ENCODE measurements around the gene IL31.

IL31 gene

DNA sequence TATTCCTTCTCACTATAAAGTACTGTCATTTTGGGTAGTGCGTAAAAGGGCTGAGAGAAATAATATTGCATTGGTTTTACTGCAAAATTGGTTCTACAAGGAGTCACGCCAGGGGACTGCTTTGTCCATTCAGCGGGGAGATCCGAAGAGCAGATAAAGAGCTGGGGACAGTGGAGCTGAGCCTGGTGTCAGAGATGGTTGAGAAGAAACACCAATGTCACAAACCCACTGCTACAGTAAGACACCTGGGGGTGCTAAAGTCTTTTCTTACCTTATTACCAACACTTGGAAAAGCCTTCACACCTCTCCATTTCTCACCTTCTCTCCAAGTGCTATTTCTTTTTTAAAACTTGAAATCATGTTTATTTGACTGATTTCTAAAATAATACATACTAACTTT, 14.1 kb downstream of the IL31 start:
- in situ Hi-C loops (cut with MboI; ENCODE audit: low sequenced_read_pairs), result no loop called here

DNA sequence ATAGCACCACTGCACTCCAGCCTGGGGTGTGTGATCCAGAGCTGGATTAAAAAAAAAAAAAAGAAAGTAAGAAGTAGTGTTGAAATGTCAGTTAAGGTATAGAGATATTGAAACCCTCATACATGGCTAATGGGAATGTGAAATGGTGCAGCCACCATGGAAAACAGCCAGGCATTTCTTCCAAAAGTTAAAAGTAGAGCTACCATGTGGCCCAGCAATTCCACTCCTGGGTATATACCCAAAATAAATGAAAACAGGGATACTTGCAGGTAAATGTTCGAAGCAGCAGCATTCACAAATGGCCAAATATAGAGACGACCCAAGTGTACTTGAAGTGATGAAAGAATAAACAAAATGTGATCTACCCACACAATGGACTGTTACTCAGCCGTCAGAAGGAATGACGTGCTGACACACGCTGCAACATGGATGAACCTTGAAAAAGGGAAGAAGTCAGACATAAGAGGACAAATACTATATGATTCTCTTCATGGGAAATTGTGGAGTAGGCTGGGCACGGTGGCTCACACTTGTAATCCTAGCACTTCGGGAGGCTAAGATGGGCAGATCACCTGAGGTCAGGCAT, 15.2 kb downstream of the IL31 start:
- in situ Hi-C loops (cut with MboI; ENCODE audit: low sequenced_read_pairs), result no loop called here

DNA sequence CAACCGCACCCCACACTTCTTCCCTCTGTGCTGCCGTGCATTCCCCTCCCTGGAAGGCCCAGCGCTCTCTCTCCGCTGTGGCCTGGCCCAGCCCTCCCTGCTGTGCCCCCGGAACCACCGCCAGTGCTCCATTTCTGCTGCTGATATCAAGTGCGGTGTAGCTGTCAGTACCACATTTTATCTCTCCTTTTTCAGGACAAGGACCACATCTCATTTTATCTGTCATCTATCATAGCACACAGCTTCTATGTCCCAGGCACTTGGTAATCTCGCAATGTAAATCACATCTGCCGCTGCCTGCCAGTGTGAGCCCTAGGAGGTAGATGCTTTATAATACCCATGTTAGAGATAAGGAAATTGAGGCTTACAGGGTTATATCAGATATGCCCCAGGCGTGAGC, 18.3 kb downstream of the IL31 start:
- in situ Hi-C loops (cut with MboI; ENCODE audit: low sequenced_read_pairs), result no loop called here

DNA sequence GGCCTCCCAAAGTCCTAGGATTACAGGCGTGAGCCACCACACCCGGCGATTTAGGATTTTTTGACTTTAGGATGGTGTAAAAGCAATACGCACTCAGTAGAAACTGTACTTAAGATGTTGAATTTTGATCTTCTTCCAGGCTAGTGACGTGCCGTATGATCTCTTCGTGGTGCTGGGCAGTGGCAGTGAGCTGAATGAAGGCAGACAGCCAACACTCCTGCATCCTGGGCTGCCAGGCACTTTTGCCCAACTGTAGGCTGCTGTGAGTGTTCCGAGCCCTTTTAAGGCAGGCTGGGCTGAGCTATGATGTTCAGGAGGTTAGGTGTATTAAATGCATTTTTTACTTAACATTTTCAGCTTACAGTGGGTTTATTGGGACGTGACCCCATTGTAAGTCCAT, 21.3 kb downstream of the IL31 start:
- in situ Hi-C loops (cut with MboI; ENCODE audit: low sequenced_read_pairs), result no loop called here

DNA sequence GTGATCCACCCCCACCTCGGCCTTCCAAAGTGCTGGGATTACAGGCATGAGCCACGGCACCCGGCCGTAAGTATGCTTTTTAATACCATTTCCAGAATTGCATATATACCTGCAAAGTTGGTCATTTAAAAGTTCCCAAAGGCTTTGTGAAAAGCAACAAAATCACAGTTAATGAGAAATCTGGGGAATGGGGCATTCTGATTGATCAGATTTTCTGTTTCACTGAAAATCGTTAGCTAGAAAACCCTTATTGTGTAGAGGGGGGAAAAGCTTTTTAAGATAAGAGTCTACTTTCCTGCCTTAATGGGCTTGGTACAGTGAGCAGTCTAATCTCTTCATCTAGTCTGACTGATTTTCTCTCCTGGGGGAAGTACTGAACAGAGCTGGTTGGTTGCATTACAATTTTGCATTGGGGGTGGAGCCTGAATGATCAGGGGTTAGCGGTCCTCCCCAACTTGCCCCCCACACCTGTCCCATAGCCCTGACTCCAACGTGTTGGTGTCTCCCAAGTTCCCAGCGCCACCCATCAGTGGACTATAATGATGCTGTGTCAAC, 23.8 kb downstream of the IL31 start:
- in situ Hi-C loops (cut with MboI; ENCODE audit: low sequenced_read_pairs), result no loop called here

DNA sequence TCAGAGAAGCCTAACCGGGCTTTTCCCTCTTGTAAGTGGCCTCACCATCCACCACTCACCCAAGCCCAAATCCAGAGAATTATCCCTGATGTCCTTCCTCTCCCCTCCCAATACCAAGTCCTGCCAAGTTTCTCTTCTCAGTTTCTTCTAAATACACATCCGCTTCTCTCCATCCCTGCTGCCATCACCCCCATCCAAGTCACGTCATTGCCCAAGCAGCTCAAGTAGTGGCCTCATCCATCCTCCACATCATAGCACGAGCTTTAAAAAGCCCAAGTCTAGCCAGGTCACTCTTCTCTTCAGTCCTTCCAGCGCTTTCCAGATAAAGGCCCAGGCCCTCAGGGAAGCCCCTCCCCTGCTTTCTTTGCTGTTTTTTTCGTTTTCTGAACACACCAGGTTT, 25.4 kb downstream of the IL31 start:
- in situ Hi-C loops (cut with MboI; ENCODE audit: low sequenced_read_pairs), result no loop called here

DNA sequence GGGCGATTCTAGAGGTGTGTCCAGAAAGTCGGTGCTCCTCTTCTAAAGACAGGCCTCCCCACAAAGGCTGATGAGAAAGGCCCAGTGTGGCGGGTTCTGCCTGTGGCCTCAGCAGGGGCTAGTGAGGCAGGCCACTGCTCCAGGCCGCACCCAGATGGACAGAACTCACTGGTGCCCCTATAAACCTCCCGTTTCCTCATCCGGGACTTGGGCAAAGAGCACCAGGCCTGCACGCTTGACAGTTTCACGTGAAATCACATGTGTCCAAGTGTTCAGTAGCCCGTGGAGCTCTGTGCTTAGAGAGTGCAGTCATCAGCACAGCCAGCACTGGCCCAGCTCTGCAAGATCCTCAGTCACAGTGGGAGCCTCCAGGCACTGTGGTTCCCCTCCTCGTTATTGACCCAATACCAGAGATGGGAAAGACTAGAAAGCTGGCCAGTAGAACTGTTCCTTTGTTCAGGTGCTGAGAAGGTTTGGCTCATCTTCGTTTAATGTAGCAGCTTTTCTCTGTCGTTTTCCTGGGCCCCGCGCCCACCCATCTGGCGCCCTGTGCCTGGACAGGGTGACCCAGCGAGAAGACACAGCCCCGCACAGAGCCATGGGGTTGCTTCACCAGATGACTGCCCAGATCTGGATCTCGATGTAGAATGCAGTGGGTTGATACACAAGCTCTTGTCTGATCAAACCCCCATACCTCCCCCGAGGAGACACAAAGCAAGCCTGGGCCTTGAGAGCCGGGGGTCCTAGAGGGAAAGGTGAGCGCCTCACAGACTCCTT, 26.3 kb downstream of the IL31 start:
- in situ Hi-C loops (cut with MboI; ENCODE audit: low sequenced_read_pairs), result no loop called here

DNA sequence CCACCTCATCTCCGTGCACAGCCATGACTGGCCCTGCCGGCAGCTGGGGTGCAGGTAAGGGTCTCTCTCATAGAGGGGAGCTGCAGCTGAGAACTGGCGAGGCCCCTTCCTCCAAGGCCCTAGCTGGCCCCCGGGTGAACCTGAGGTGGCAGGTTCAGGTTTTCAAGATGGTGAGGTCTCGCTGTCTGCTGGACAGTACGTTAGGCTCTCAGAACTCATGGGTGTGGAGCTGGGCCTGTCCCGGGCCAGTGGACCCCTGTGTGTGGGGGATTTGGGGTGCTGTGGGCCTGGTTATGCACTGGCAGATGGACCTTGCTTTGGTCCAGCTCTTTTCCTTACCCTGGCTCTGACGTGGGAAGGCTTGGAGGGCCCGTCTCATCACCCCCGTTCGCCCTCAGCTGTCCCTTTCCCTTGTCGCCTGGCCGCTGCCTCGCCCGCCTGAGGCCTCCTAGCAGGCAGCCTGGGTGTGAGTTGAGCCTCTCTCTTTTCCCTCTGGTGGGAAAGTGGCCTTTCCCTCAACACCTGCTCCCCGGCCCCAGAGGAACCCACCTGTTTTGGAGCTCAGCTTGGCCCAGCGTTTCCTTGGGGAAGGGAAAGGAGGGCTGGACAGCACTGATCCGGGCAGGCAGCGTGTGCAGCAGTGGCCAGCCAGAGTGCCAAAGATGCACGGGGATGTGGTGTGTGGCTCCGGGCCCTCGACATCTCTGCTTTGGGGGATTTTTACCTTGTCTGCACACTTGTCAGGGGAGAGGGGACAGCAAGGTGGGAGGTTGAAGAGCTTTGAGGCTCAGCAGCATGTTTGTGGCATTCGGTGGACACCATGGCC, 28.3 kb downstream of the IL31 start:
- in situ Hi-C loops (cut with MboI; ENCODE audit: low sequenced_read_pairs), result no loop called here

DNA sequence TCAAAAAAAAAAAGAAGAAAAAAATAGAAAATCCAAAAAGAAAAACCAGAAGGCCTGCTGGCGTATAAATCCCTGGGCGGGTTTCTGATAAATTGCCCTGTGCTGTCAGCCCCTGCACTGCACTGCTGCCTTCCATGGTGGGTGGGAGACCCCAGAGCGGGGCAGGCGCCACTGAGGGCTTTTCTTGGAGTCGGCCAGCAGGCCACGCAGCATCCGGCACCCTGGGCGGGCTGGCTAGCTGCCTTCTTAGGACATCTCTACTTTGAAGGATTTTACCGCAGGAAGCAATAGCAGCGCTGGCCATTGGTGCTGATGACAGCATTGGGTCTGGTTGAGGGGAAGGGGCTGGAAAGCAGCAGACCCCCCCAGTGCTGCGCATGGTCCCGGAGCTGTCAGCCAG, 29.1 kb downstream of the IL31 start:
- in situ Hi-C loops (cut with MboI; ENCODE audit: low sequenced_read_pairs), result no loop called here

DNA sequence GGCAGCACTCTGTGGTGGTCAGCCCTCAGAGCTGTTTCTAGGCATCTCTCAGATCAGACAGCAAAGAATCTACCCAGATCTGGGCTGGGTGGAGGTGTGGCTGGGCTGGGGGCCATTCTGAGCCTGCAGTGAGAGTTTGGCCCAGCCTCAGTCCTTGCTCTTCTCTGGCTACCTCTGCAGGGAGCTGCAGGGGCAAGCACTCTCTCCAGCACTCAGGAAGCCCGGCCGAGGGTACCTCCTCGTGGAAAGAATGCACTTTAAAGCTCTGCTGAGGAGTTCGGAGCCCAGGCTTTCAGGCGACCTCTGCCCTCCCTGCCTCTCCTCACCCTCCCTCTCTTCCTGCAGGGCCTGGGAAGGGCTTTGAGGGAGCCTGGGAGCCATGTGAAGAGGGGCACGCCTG, 31.2 kb downstream of the IL31 start:
- in situ Hi-C loops (cut with MboI; ENCODE audit: low sequenced_read_pairs), result no loop called here

DNA sequence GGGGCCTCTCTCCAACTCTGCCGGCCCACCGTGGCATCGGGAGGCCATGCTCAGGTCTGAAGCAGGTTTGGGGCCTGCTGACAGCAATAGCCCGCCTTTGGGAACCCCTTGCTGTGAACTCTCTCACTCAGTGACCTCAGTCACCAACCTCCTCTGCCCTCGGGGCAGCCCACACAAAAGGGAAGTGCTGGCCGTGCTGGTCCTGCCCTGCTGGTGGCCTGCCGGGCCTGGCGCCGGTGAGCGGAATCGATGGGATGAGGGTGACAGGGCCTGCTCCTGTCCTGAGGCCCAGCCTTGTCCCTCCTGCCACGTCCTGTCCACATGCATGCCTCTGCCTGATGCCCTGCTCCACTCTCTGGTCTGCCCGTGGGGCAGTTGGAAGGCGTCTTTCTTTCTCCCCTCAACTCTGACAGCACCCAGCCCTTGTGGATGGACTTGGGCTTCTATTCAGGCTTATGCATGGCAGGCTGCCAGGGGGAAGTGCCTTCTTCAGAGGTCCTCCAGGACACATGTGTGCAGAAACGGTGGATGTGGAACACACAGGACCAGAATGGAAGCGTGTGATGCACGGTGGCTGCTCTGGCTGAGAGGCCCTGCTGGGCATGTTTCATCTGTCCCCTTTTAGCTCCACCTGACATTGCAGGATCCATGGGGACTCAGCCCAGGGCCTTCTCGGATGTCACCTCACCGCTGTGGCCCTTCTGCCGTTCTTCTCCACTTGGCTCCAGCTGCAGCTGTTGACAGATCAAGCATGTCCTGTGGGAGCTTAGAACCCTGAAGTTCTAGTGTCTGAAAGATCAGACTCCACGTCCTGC, 31.9 kb downstream of the IL31 start:
- in situ Hi-C loops (cut with MboI; ENCODE audit: low sequenced_read_pairs), result no loop called here

DNA sequence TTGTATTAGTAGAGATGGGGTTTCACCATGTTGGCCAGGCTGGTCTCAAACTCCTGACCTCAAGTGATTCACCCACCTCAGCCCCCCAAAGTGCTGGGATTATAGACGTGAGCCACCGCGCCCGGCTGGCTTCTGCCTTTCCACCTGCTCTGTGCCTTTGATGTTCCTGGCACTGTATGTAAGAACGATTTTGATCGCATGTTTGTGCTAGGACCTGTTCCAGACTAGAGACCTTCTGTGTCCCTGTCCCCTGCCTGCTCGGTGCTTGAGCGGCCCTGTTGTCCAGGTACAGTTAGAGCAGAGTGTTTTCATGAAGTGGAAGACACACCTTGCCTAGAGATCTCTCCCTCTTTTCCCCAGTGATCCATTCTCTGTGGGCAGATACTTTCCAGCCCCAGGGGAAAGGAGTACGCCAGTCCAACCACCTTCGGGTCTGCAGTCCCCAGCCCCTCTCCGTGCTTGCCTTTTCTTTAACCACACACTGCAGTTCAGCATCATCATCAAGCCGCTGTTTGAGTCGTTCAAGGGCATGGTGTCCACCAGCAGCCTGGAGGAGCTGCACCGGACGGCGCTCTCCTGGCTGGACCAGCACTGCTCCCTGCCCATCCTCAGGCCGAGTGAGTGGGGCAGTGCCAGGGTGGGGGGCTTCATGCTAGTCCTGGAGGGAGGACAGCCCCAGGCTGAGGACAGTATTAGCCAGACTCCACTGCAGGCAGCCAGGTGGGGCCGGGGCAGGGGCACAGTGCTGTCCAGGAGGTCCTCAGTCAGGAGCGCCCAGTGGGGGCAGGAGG, 33.4 kb downstream of the IL31 start:
- in situ Hi-C loops (cut with MboI; ENCODE audit: low sequenced_read_pairs), result no loop called here

DNA sequence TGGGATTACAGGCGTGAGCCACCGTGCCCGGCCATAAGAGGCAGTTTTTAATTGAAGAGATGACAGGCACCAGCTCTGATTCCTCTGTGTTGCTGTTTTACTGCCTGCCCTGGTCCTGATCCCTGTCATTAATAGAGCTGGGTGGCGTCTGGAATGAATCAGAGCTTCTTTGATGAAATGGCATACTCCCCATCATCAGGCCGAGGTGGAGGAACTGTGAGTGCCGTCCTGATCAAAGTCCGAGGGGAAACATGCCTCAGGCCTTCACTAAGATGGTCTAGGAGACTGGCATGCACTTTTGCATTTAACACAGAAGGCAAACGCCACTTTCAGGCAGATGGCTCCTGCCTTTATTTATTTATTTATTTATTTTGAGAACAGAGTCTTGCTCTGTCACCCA, 34.1 kb downstream of the IL31 start:
- in situ Hi-C loops (cut with MboI; ENCODE audit: low sequenced_read_pairs), result no loop called here

DNA sequence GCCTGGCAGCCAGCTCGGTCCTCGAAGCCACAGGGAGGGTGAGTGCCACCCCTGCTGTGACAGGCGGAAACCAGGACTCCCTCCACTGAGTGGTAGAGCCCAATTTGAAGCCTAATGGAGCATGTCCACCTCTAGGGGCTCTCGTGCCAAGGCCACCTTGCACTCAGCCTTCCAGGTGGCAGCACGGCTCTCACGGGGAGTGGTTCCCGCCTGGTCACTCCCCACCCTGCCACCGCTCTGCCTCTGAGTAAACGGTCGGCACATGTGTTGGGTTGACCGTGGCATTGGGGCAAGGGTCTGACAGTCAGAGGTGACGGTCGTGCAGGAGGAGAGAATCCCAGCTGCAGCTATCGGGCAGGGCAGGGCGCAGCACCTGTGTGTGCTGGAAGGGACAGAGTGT, 34.8 kb downstream of the IL31 start:
- in situ Hi-C loops (cut with MboI; ENCODE audit: low sequenced_read_pairs), result no loop called here

DNA sequence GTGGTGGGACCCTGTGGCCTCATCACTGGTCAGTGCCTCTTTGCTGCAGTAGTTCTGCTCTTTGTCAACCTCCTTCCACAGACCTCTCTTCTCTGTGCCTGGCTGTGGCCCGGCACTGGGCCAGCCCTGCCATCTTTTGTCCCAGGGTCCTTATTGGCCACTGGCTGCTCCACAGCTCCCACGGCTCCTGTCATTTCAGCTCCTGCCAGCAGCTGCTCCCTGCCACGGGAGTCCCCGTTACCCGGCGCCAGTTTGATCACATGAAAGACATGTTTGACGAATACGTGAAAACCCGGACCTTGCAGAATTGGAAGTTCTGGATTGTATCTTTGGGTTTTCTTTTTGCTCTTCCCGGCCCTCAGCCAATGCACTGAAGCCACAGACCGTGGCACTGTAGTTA, 35.4 kb downstream of the IL31 start:
- in situ Hi-C loops (cut with MboI; ENCODE audit: low sequenced_read_pairs), result no loop called here

DNA sequence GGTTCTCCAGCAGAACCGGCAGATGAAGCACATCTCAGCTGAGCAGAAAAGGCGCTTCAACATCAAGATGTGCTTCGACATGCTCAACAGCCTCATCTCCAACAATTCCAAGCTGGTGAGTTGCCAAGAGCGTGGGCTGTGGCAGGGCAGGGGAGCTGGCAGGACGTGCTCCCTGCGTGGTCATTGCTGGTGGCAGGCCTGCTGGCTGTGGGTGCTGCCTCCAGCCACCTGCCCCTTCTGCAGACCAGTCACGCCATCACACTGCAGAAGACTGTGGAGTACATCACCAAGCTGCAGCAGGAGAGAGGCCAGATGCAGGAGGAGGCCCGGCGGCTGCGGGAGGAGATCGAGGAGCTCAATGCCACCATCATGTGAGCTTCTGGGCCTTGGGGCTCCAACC, 35.8 kb downstream of the IL31 start:
- in situ Hi-C loops (cut with MboI; ENCODE audit: low sequenced_read_pairs), result no loop called here

DNA sequence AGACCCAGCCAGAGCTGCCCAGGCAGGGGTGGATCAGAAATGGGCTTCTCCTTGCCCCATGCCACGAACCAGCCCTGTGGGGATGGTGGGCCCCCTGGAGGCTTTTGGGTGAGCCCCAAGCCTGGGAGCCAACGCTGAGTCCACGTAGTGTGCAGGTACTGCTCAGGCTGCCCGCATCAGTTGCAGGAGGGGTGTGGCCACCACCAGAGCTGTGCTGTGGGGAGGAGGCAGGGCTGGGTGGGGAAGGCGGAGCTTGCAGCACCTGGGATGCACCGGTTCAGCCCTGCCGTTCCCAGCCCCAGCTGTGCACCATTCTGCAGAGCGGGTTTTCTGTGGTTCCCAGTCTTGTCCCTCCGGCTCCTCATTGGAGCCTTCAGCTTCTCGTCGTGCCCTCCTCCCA, 36.3 kb downstream of the IL31 start:
- in situ Hi-C loops (cut with MboI; ENCODE audit: low sequenced_read_pairs), result no loop called here

DNA sequence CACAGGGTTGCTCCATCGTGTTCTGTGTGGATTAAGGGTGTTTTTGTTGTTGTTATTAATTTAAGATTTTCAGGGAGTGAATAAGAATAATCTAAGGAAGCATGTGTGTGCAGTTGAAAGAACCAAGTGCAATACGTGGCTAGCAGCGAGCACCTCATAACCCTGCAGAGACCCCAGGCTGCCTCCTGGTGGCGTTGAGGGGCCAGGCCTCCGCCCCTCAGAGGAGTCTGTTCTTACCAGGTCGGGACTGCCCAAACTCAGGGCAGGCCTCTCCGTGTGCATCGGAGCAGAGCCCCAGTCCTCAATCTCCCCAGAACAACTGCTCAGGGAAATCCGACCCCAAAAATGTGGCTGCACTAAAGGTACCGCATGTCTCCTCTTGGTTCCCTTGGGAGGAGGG, 36.8 kb downstream of the IL31 start:
- in situ Hi-C loops (cut with MboI; ENCODE audit: low sequenced_read_pairs), result no loop called here

DNA sequence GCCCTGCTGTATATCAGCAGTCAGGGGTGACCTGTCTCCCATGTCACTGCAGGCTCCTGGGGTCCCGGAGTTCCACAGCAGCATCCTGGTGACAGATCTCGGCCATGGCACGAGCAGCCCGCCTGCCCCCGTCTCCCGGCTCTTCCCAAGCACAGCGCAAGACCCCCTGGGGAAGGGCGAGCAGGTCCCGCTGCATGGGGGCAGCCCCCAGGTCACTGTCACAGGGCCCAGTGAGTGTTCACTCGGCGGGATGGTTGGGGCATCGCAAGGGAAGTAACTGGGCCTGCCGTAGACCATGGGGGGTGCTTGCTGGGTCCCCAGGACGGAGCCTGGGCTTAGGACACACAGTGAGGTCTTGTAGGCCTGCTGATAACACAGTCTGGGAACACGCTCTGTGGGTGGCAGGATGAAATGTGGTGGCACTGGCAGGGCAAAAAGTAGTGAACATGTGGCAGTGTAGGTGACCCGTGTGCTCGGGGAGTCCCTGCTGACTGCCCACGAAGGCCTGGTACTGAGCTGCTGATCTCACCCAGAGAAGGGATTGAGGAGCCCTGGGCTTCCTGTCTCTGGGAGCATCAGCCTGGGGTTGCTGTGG, 38.5 kb downstream of the IL31 start:
- in situ Hi-C loops (cut with MboI; ENCODE audit: low sequenced_read_pairs), result no loop called here
